Hepatocyte (in vitro differentiated cells): ENCODE results near the gene NEK1.

Source experiments
- CTCF ChIP-seq: fragments of 200-600 bp; sonication (generic); IDR thresholded peaks from 2 replicates; pipeline ENCODE4 v1.5.1; 2016; ENCODE audit warnings: antibody characterized with exemption, mild to moderate bottlenecking; ENCODE audit not compliant: poor library complexity
- EZH2 ChIP-seq: fragments of 200-600 bp; sonication (generic); IDR thresholded peaks from 2 replicates; pipeline ENCODE4 v1.6.1; 2016; ENCODE audit warnings: antibody characterized with exemption, mild to moderate bottlenecking, borderline replicate concordance

DNA sequence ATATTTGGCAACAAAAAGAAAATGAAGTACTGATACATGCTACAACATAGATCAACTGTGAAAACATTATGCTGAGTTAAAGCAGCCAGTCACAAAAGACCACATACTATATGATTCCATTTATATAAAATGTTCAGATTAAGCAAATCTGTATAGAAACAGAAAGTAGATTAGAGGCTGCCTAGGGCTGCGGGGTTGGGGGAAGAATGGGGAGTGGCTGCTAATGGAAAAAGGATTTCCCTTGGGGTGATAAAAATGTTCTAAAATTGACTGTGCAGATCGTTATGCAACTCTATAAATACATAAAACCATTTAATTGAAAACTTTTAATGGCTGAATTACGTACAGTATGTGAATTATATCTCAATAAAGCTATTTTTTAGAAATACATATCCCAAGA is 46.8 kb downstream of the NEK1 start:
- TF ChIP-seq CTCF = no peak
- TF ChIP-seq EZH2 = no peak
